ENCODE measurements around the gene SNRNP27. TPM values are rescaled to one million over a fixed set of nuclear protein-coding genes. Genes with fewer than 3 reads are reported as not detected.

SNRNP27 gene
- total RNA-seq, 1 experiment from 2014 or later = 46.5 TPM

DNA sequence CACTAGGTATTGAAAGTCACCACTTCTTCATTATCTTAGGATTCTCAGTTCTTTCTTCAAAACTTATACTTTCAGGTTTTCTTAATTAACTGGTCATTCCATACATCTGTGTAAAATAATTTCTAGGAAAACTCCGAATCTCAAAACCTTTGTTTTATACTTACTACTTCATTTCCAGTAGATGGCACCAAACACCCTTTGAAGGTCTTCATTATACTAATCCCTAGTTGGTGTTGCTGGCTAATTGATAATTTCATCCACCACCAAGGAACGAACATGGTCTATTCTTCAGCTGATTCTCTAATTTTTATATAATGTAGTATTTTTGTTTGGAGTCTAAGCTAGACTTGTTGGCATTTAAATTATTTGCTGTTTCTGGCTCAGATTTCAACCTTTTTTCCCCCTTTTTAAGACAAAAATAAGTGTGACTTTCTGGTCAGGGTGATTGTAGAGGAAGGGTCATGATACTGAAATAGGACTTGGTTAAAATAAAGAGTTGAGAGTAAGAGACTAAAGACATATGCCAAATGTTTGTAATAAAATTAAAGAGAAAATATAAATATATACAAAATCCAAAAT is 18.3 kb downstream of the SNRNP27 start:
- no peak for DNase-seq
- H3K36me3 ChIP-seq = peaks cover 37% of the 10 kb centered on the region
- H3K27me3 ChIP-seq = no peaks in the 10 kb centered on the region
- H3K4me3 ChIP-seq = no peak overlapping the region
- H3K9me3 ChIP-seq = no peaks in the 10 kb centered on the region

DNA sequence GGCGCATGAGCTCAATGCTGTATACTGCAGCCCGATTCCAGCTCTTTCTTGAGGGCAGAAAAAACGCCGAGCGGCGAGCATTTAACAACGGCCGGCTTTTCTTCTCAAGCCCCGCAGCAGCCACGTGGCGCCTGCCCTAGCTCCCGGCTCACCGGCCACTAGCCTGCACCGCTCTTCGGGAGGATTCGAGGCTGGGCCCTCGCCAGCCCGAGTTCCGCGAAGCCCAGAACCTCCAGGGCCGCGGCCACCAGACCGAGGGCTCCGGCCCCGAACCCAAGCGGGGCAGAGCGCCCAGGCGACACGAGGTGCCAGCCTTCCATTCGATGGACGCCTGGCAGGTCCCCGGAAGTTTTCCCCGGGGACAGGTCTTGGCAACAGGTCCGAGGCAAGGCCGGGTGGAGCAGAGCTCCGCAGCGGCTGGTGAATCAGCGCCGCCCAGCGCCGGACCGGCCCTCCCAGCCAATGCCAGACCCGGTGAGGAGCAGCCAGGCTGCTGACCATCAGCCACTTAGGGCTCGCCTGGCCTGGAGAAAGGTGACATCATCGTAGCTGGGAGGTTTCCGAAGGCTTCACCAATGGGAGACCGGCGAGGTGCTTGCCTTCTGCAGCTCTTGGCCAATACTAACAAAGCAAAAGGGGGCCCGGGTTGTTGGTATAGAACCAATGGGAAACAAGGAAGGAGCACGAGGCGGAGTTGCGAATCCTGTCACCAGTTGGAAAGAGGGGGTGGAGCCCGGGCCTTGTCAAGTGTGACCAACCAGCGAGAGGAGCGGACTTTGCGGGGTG is 20.6 kb downstream of the SNRNP27 start:
- H3K9me3 ChIP-seq = no peaks in the 10 kb centered on the region
- DNase-seq = peak; percentile 100
- H3K27me3 ChIP-seq = no peaks in the 10 kb centered on the region
- H3K4me3 ChIP-seq = peak overlapping the region; percentile 63
- peaks cover 21% of the 10 kb centered on the region for H3K36me3 ChIP-seq

DNA sequence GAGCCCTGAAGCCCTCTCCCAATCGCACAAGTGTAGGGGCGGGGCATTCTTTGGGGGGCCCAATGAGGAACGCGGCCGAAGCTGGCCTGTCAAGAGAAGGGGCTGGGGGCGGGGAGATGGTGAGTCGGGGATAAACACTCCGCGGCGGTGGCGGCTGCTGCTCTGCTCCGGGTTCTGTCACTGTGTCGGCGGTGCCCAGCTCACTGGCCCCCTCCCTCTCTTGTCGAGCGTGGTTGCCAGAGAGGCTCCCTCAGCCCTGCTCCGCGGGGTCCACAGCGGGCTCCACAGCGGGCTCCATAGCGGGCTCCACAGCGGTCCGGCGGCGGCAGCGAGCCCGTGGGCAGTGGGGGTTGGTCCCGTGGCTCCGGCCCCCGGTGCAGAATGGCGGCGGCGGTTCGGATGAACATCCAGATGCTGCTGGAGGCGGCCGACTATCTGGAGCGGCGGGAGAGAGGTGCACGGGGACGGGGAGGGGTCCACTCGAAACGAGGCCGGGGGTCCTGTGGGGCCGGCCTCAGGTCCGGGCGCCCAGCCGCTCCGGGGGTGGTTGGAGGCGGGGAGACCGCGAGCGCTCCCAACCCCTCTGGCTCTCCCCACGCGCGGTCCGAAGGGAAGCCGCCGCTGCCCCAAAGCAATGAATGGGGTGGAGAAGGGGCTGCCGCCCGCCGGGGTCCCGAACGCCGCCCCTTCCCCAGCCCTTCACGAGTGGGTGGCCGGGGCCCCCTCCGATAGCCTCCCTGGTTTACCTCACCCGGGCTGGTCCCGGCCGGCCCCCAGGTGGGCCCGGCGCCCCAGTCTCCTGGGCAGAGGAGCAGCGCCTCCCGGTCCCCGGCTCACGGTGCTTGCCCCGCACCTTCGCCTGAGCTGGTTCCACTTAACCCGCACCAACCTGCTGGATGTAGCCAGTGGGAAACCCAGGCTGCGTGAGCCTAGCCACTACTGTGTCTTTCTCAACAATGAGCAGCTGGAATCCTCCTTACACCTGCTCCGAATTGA is 21.5 kb downstream of the SNRNP27 start, which contains the start of gene MXD1:
TSS of gene MXD1 (plus strand) at position 160 of the 996 bp plus-strand sequence. CDS start at position 382, 222 bp downstream.
- no peaks in the 10 kb centered on the region for H3K27me3 ChIP-seq
- H3K4me3 ChIP-seq = peak within 1 kb of the TSS; percentile 83
- H3K36me3 ChIP-seq = peaks cover 15% of the 10 kb centered on the region
- no peak for DNase-seq
- no peaks in the 10 kb centered on the region for H3K9me3 ChIP-seq

DNA sequence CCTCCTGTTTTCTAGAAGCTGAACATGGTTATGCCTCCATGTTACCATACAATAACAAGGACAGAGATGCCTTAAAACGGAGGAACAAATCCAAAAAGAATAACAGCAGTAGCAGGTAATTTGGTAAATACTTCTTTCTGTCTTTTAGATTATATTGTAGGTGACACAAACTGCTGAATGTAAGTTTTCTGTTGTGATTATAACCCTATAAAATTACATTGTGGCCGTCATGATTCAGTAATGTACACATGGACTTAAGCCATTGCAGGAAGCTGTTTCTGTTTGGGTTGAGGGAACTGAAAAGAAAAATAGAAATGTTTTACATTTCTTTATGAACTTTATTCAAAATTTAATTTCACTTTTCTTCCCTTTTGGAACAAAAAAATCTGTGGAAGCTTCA is 22.4 kb downstream of the SNRNP27 start:
- DNase-seq = no peak
- Histone ChIP-seq H3K4me3 (peak overlapping the region; percentile 83), H3K9me3 (no peaks in the 10 kb centered on the region), H3K27me3 (no peaks in the 10 kb centered on the region), H3K36me3 (peaks cover 10% of the 10 kb centered on the region)

DNA sequence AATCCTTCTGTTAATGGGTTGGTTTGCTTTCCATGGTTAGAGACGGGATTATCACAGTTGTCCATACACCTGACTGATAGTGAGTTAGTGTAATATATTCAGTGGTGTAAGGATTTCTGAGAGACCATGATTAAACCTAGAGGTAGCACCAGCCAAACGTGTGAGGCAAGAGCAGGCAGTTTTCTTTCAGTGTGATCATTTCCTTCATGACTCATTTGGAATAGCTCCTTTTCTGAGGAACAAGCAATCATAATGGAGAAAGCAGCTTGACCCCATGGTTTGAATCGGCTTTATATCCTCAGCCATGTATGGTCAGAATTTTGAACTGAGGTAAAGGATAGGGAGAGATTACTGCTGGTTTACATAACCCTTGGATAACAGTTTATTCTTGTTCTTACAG is 24.1 kb downstream of the SNRNP27 start:
- DNase-seq = peak; percentile 62
- no peaks in the 10 kb centered on the region for H3K27me3 ChIP-seq
- peaks cover 3% of the 10 kb centered on the region for H3K36me3 ChIP-seq
- H3K9me3 ChIP-seq = no peaks in the 10 kb centered on the region
- H3K4me3 ChIP-seq = no peak overlapping the region

DNA sequence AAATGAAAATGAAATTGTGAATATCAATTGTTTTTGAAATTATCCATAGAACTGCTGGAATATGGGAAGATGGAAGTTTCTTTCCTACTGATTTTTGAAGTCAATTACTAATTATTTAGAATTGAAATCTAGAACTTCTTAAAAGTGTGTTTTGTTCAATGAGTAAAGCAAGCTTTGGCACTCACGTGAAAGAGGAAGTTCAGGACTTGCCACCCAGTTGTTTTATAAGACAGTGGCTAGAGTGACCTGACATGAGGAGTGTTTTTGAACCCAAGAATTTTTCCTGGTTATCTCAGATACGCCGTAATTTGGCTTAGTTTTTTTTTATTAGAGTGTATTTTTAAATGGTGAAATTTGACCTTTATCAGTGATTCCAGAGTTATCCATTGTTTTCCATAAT is 24.6 kb downstream of the SNRNP27 start:
- Histone ChIP-seq H3K9me3 (no peaks in the 10 kb centered on the region), H3K36me3 (no peaks in the 10 kb centered on the region; the same call in none of the 2 replicates), H3K27me3 (no peaks in the 10 kb centered on the region), H3K4me3 (no peak overlapping the region)
- no peak for DNase-seq

DNA sequence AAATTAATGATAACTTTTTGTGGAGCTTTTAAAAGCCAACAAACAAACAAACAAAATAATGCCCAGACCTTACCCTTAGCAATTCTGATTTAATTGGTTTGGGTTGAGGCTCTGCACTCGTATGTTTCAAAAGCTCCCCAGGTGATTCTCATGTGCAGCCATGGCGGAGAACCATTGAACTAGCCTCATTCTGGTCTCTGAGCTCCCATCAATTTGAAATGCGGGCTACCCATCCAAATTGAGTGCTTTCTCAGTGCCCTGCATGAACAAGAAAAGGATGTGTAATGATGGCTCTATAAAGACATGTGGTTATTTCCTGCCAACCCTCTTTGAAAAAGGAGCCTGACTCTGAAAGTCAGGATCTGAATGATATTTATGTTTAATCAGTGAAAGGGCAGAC is 29.4 kb downstream of the SNRNP27 start:
- H3K27me3 ChIP-seq = no peaks in the 10 kb centered on the region

DNA sequence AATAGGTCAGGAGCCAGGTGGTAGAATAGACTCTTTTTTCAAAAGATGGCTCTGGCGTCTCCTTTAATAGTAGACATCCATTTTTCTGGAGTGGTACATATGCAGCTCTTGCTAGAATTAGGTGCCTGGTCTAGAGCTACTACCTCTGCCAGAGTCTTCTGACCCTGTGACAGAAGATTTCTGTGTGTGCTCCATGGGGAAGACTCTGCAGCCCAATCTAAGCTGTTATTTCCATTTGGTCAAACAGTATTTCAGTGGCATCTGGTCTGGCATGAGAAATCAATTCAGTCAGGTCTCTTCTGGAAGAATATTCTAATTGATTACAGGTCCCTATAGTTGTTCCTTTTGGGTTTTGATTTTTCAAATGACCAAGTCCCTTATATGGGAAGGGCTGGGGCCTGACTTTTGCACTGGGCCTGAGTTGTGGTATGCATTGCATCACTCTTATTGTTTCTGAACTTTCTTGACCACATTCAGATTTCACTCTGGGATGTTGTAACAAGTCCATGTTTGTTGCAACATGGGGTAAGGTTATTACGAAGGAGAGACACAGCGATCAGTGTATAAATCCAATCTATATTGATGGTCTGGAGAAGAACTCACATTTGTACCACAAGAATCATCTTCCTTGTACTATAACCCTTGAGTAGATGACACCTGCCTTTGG is 33.2 kb downstream of the SNRNP27 start:
- H3K4me3 ChIP-seq = no peak overlapping the region
- no peaks in the 10 kb centered on the region for H3K27me3 ChIP-seq
- H3K9me3 ChIP-seq = no peaks in the 10 kb centered on the region
- no peak for DNase-seq
- H3K36me3 ChIP-seq = peaks cover 6% of the 10 kb centered on the region; the same call in 1 of the 2 replicates

More for the DNA sequence above, 29.4 kb downstream of the SNRNP27 start:
- Histone ChIP-seq H3K9me3 (no peaks in the 10 kb centered on the region), H3K36me3 (peaks cover 5% of the 10 kb centered on the region), H3K4me3 (no peak overlapping the region)
- no peak for DNase-seq

DNA sequence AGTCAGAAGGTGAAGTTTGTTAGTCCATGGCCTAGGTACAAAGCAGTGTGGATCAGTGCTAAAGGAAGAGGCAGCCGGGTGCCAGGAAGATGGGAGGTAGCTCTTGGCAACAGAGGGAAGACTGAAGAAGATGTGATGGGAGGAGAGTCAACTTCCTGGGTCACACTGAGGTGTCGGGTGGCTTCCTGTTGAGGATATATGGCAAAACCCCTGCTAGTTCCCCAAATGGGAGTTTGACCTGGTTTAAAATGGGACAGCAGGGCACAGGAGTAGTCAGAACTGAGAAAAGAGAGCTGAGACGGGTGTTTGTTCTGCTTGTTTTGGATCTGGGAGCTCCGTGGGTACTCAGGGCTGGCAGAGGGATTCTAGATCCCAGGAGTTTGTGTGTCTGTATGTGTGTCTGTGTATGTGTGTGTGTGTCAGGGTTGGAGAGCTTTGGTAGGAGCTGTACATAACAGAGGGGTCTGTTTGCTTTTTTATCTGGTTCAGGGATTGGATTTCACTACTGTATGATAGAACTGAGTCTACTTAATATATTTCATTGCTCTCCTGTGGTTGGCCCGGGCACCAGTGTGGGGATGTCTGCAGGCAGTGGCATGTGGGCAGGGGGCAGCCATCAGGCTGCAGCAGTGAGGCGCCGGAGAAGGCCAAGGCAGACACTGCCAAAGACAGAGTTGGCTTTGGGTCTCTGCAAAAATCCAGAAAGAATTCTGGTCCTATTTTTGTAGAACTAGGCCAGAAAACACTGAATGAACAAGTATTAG is 38.3 kb downstream of the SNRNP27 start:
- DNase-seq = no peak
- no peaks in the 10 kb centered on the region for H3K9me3 ChIP-seq
- H3K27me3 ChIP-seq = no peaks in the 10 kb centered on the region
- H3K36me3 ChIP-seq = peaks cover 18% of the 10 kb centered on the region
- no peak overlapping the region for H3K4me3 ChIP-seq

DNA sequence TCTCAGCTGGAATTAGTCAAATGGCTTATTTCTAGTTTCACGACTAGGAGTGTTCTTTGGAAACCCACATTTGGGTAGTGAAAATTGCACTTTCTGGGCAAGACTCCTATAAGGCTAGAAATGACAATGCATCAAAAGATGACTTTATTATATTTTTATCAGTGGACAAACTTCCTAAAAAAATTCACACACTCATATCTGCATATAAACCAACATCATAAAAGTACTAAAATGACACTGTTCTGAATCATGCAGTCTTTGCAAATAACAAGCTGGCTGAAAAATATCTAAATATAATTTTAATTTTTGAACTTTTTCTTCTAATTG is 38.8 kb downstream of the SNRNP27 start:
- Histone ChIP-seq H3K27me3 (no peaks in the 10 kb centered on the region), H3K4me3 (no peak overlapping the region), H3K9me3 (no peaks in the 10 kb centered on the region), H3K36me3 (peaks cover 15% of the 10 kb centered on the region)
- no peak for DNase-seq

DNA sequence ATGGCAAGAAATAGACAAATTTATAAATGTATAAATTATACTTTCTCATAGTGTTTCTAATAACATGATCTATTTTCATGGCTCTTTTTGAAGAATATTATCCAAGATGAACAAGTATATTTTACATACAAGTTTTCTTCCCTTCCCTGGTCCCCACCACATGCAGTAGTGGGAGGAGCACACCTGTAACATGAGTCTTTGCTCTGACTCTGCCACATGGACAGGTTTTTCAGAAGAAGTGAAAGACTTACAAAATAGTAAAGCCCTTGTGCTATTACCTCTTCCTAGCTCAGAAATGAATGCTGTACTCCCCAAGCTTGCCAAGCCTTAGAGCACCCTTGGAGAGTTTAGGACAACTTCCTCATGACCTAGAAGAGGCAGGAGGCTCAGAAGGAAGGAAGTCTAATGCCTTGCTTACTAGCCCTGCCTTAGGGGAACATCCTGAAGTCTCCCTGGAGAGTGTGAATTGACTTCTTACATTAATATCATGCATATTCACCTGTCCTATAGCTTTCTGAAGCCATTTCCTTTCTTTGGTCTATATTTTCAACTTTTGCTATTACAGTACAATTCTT is 39.6 kb downstream of the SNRNP27 start:
- no peak for DNase-seq
- Histone ChIP-seq H3K4me3 (no peak overlapping the region), H3K27me3 (no peaks in the 10 kb centered on the region), H3K36me3 (peaks cover 17% of the 10 kb centered on the region), H3K9me3 (no peaks in the 10 kb centered on the region)

DNA sequence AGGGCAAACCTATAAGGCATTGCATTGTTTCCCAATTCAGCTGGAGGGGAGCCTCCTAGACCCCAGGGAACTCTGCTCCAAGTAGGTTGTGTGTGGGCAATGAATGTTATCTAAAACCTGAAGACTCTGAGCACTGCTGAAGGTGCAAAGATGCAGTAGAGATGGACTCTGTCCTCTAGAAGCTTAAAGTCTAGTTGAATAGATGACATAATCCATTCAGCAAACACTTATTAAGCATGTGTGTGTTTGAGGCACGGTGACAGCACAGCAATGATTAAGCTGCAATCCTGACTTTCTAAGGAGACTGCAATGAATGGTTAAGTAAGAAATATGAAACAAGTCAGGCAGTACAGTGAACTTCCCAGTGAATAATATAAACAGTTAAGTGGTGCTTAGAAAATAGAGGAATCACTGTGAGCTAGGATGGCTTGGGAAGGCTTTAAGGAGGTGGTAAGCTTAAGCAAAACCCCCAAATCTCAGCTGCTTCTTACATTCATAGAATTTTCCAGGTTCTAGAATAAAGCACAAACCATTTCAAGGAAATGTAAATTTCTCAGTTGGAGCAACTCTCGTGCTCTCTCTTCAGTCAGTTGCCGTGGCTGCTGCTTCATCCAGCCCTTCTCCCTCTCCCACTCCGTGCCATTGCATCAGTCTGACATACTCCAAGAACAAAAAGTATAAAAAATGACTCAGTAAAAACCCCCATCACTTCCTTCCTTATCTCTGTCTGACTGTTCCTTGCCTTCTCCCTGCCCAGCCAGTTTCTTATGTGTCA is 40.3 kb downstream of the SNRNP27 start:
- no peaks in the 10 kb centered on the region for H3K27me3 ChIP-seq

DNA sequence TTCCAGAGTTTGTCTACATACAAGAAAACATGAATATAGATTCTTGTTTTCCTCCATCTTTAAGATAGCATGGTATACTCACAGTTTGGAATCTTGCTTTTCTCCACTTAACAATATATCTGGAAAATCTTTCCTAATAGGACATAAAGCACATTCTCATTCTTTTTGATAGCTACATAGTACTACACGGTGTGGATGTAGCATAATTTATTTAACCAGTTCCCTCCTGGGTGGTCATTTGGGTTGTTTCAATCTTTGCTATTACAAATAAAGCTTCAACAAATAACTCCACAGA is 40.8 kb downstream of the SNRNP27 start:
- Histone ChIP-seq H3K36me3 (peaks cover 30% of the 10 kb centered on the region), H3K27me3 (no peaks in the 10 kb centered on the region), H3K9me3 (no peaks in the 10 kb centered on the region), H3K4me3 (no peak overlapping the region)
- no peak for DNase-seq

More for the DNA sequence above, 40.3 kb downstream of the SNRNP27 start:
- H3K36me3 ChIP-seq = peaks cover 24% of the 10 kb centered on the region
- H3K9me3 ChIP-seq = no peaks in the 10 kb centered on the region
- peak; percentile 53 for DNase-seq
- no peak overlapping the region for H3K4me3 ChIP-seq

DNA sequence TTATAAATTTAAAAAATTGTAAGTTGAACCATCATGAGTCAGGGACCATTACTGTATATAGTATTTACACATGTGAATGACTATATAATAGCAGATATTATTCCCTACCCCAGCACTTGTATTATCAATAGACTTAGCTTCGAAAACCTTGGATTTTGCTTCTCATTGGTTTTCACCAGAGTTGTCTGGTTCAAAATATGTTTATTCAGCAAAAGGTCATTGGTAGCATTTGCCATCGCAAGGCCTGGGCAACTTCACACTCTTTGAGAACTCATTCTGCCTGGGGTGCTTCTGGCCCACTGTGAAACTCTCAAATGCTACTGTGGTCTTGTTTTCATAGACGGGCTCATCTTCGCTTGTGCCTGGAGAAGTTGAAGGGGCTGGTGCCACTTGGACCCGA is 41.3 kb downstream of the SNRNP27 start:
- no peak overlapping the region for H3K4me3 ChIP-seq
- peaks cover 32% of the 10 kb centered on the region for H3K36me3 ChIP-seq
- DNase-seq = no peak

DNA sequence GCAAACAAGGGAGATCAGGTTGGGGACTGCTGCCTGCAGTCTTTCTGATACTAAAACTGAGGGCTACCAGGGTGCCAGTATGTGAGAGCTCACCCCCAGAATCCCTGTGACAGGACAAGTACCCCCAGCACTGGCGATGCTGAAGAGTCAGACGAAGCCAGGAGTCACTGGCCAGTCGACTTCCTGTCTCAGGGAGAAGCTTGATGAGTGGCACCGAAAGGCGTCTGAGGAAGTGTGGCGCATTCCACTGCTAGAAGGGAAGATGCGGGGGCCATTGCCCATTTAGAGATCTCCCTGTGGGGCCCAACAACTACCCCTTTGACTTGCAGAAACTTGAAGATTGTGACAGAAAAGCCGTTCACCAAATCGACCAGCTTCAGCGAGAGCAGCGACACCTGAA is 43.1 kb downstream of the SNRNP27 start:
- H3K36me3 ChIP-seq = peaks cover 36% of the 10 kb centered on the region
- H3K27me3 ChIP-seq = no peaks in the 10 kb centered on the region
- H3K4me3 ChIP-seq = no peak overlapping the region
- DNase-seq = no peak
- H3K9me3 ChIP-seq = no peaks in the 10 kb centered on the region

More for the DNA sequence above, 41.3 kb downstream of the SNRNP27 start:
- Histone ChIP-seq H3K27me3 (no peaks in the 10 kb centered on the region), H3K9me3 (no peaks in the 10 kb centered on the region)

All from MG63 (cell line).